ENCODE data around the gene PRKG1. TPM values are rescaled to one million over a fixed set of nuclear protein-coding genes. Genes with fewer than 3 reads are reported as not detected.

PRKG1 gene
- total RNA-seq, 1 donor from 2014 or later = 26.4 TPM

DNA sequence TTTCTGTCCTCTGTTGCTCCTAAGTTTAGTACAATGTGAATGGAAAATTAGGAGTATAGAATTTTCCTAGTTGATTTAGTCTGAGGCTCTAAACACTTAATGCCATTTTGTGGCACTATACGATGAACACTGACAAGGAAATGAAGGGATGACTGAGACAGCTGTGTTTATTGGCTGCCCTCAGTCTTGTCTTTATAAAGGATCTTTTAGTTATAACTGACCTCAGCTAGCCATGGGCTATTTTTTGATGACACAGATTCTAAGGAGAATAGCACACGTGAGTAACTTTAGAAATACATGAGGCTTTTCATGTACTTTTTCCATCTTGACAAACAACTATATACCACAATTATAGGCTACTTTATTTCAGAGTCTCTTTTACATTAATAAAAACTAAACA is 113.7 kb downstream of the PRKG1 start:
- H4K20me1 ChIP-seq (ENCODE audit: low read depth) = no peaks in the 10 kb centered on the region
- H3K9me3 ChIP-seq (ENCODE audit: low read depth) = no peaks in the 10 kb centered on the region
- no peaks in the 10 kb centered on the region for H3F3A ChIP-seq (ENCODE audit: low read depth)
- Mint-ChIP-seq H3K9me3 (no peaks in the 10 kb centered on the region), H3K27me3 (ENCODE audit: insufficient read depth, low read depth) (no peaks in the 10 kb centered on the region), H3K27ac (no peak overlapping the region), H3K4me1 (peaks cover 11% of the 10 kb centered on the region), H3K4me3 (no peak overlapping the region), H3K36me3 (no peaks in the 10 kb centered on the region)
- no peak overlapping the region for H3K4me2 ChIP-seq
- no peak overlapping the region for H3K27ac ChIP-seq
- H3K4me3 ChIP-seq = no peak overlapping the region
- no peaks in the 10 kb centered on the region for H3K4me1 ChIP-seq
- no peak overlapping the region for H3K9ac ChIP-seq
- H3K27me3 ChIP-seq = no peaks in the 10 kb centered on the region
- no peaks in the 10 kb centered on the region for H3K79me2 ChIP-seq (ENCODE audit: low read depth)
- no peak overlapping the region for H2AFZ ChIP-seq (replicated peaks)
- no peaks in the 10 kb centered on the region for H3K36me3 ChIP-seq
- no peak for DNase-seq (ENCODE audit: low spot score)
- TF ChIP-seq EZH2 (IDR thresholded peaks at IDR 0.05) (no peak), CTCF (IDR thresholded peaks at IDR 0.05) (no peak)

DNA sequence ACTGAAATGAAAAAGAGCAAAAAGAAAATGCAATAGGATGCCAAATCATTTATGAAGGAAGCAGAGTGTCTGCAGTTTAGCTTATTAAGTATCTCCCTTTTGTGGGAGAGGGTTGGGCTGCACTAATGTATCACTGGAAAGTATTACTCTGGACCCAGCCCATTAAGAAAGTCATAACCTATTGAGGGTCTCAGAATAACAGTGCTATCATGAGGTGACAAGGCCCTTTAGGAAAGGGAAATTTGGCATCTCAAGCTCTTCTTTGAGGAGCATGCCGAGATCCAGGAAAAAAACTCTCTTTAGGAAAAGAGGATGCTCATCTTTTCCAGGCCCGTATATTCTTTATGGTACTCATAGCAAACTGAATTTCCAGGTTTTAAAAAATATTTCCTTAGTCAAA is 114.6 kb downstream of the PRKG1 start:
- Mint-ChIP-seq H3K9me3 (no peaks in the 10 kb centered on the region), H3K4me1 (peaks cover 6% of the 10 kb centered on the region), H3K27ac (no peak overlapping the region), H3K4me3 (no peak overlapping the region), H3K27me3 (ENCODE audit: insufficient read depth, low read depth) (no peaks in the 10 kb centered on the region), H3K36me3 (no peaks in the 10 kb centered on the region)
- H3K27me3 ChIP-seq = no peaks in the 10 kb centered on the region
- H3K9ac ChIP-seq = no peak overlapping the region
- no peaks in the 10 kb centered on the region for H3K79me2 ChIP-seq (ENCODE audit: low read depth)
- no peaks in the 10 kb centered on the region for H3K36me3 ChIP-seq
- no peak overlapping the region for H2AFZ ChIP-seq (replicated peaks)
- H3F3A ChIP-seq (ENCODE audit: low read depth) = no peaks in the 10 kb centered on the region
- no peaks in the 10 kb centered on the region for H3K9me3 ChIP-seq (ENCODE audit: low read depth)
- H3K4me3 ChIP-seq = no peak overlapping the region
- no peak overlapping the region for H3K4me2 ChIP-seq
- no peak overlapping the region for H3K27ac ChIP-seq
- no peak for TF ChIP-seq EZH2phosphoT487 (IDR thresholded peaks at IDR 0.05)
- no peak for TF ChIP-seq CTCF (IDR thresholded peaks at IDR 0.05)
- no peak for TF ChIP-seq EZH2 (IDR thresholded peaks at IDR 0.05)
- DNase-seq (ENCODE audit: low spot score) = no peak
- H3K4me1 ChIP-seq = no peaks in the 10 kb centered on the region
- H4K20me1 ChIP-seq (ENCODE audit: low read depth) = no peaks in the 10 kb centered on the region

DNA sequence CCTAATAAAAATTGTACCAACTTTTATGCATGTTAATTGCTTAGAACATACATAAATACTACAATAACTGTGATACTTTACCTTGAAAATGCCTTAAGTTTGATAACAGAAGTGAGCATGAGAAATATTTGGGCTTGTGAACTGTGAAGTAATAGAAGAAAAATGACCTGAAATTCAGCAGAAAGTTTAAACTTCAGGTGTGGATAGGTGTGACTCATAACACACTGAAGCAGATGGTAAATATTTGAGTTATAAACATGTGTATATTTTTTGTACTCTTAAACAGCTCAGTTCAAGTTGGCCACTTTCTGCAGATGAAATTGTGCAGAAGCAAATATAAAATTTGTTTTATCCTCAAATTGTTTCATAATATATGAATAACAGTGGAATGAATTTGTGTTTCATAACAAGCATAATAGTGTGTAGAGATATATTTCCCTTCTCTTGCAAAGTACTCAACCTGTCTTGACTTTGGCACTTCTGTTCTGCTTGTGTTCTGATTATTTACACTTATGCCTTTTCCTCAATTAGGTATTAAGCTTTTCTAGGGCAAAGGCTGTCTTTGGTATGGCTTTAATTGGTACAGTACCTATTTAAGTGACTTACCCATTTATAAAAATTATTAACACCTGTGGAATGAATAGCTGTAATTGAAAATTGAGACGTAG is 122.4 kb downstream of the PRKG1 start:
- Histone ChIP-seq H3K79me2 (ENCODE audit: low read depth) (no peaks in the 10 kb centered on the region), H3K9me3 (ENCODE audit: low read depth) (no peaks in the 10 kb centered on the region), H2AFZ (replicated peaks) (no peak overlapping the region), H3K27ac (no peak overlapping the region), H3K36me3 (no peaks in the 10 kb centered on the region), H3F3A (ENCODE audit: low read depth) (no peaks in the 10 kb centered on the region), H3K9ac (no peak overlapping the region), H3K4me1 (no peaks in the 10 kb centered on the region), H3K27me3 (no peaks in the 10 kb centered on the region), H4K20me1 (ENCODE audit: low read depth) (no peaks in the 10 kb centered on the region), H3K4me3 (no peak overlapping the region), H3K4me2 (no peak overlapping the region)
- no peak overlapping the region for H3K27ac Mint-ChIP-seq
- H3K4me1 Mint-ChIP-seq = no peaks in the 10 kb centered on the region
- TF ChIP-seq CTCF (IDR thresholded peaks at IDR 0.05) = no peak
- TF ChIP-seq EZH2phosphoT487 (IDR thresholded peaks at IDR 0.05) = no peak
- TF ChIP-seq EZH2 (IDR thresholded peaks at IDR 0.05) = no peak
- H3K36me3 Mint-ChIP-seq = no peaks in the 10 kb centered on the region
- H3K4me3 Mint-ChIP-seq = no peak overlapping the region
- no peak for DNase-seq (ENCODE audit: low spot score)
- H3K9me3 Mint-ChIP-seq = no peaks in the 10 kb centered on the region
- H3K27me3 Mint-ChIP-seq (ENCODE audit: insufficient read depth, low read depth) = no peaks in the 10 kb centered on the region
